Thymus (tissue), 11 donors: Measurements from ENCODE around the gene PITX2. TPM values are rescaled to one million over a fixed set of nuclear protein-coding genes. Genes with fewer than 3 reads are reported as not detected.

ENCODE experiments used
- DNase-seq, 9 donors: peaks; one replicate each; pipeline ENCODE4 v3.0.0-alpha.2; 2013; ENCODE audit warnings: low spot score in 9 of 9, low read depth in 6 of 9, missing footprints in 1 of 9
- H3K27ac ChIP-seq, 2 donors: one replicate each; pipeline ENCODE4 v1.5.1; 2013; ENCODE audit warnings: control low read depth in 1 of 2, low read depth in 1 of 2, low read length in 1 of 2, mild to moderate bottlenecking in 1 of 2, moderate library complexity in 1 of 2
- H3K27me3 ChIP-seq, 2 donors: one replicate each; pipeline ENCODE4 v1.5.1; 2013; ENCODE audit warnings: low read length in 1 of 2; ENCODE audit not compliant: control insufficient read depth in 2 of 2, insufficient read depth in 1 of 2
- H3K36me3 ChIP-seq, 2 donors: one replicate each; pipeline ENCODE4 v1.5.1; 2013; ENCODE audit warnings: low read length in 1 of 2, mild to moderate bottlenecking in 1 of 2, moderate library complexity in 1 of 2; ENCODE audit not compliant: control insufficient read depth in 2 of 2, insufficient read depth in 2 of 2
- H3K4me1 ChIP-seq, 2 donors: one replicate each; pipeline ENCODE4 v1.5.1; 2013; ENCODE audit warnings: low read length in 2 of 2; ENCODE audit not compliant: control insufficient read depth in 2 of 2, insufficient read depth in 2 of 2
- H3K4me3 ChIP-seq, 2 donors: one replicate each; pipeline ENCODE4 v1.5.1; 2013; ENCODE audit warnings: low read length in 2 of 2, control low read depth in 1 of 2, mild to moderate bottlenecking in 1 of 2
- H3K9me3 ChIP-seq, 2 donors: one replicate each; pipeline ENCODE4 v1.5.1; 2013; ENCODE audit warnings: low read length in 1 of 2, mild to moderate bottlenecking in 1 of 2; ENCODE audit not compliant: control insufficient read depth in 2 of 2, insufficient read depth in 1 of 2
- WGBS: extraction: QIAGEN DNeasy Blood & Tissue Kit; methylation state at CpG from one replicate; pipeline ENCODE4 v1.1.7; 2013; 5-methylcytosine and 5-hydroxymethylcytosine counted together
- polyA plus RNA-seq: library from polyadenylated mRNA; stranded (reverse); fragments of 200-250 nt; gene quantifications from one replicate; pipeline ENCODE4 v1.2.3, GENCODE V29; 2013
- total RNA-seq: library from RNA; stranded (reverse); fragments of 120-200 nt; gene quantifications from one replicate; pipeline ENCODE4 v1.2.4, GENCODE V29; 2013
- donor health status: healthy.

The PITX2 gene
- total and polyA plus RNA-seq, 2 donors, result 0.33 to 0.39 TPM

DNA sequence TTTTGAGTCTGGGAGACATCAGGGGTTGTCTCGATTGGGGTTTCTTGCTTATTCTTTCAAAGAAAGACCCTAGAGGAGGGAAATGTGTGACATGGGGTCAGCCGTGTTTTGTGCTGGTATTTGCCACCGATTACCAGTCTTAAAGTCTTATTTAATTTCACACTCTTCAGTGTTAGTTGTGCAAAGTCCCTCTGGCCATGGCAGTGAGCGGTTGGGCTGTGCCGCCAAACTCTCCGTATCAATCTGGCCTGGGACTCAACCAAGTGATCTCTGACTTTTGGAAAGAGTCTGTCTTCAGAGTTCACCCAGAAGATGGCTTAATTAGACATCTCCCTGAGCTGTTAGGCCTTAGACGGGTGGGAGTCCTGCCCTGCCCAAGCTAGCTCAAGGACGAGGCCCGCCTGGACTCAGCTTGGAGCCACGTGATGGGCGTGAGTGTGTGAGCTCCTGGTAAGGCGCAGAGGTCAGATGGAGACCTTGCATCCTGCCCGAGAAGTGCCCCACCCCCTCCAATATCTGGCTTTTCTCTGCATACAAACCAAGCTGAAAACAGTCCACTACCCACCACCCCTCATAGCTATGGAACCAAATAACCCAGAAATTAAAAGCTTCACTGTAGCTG, 3.8 kb upstream of the PITX2 start:
- H3K4me1 ChIP-seq, result peaks cover 7 to 16% of the 10 kb centered on the region in 2 donors
- peaks cover 94 to 100% of the 10 kb centered on the region in 2 donors for H3K27me3 ChIP-seq
- no peak overlapping the region for H3K4me3 ChIP-seq
- H3K9me3 ChIP-seq, result peaks cover 6 to 23% of the 10 kb centered on the region in 2 donors
- H3K27ac ChIP-seq, result no peak overlapping the region
- H3K36me3 ChIP-seq, result no peaks in the 10 kb centered on the region
- WGBS, result 15% methylated on average over 13 of the region's 13 CpGs
- DNase-seq, result no peak

DNA sequence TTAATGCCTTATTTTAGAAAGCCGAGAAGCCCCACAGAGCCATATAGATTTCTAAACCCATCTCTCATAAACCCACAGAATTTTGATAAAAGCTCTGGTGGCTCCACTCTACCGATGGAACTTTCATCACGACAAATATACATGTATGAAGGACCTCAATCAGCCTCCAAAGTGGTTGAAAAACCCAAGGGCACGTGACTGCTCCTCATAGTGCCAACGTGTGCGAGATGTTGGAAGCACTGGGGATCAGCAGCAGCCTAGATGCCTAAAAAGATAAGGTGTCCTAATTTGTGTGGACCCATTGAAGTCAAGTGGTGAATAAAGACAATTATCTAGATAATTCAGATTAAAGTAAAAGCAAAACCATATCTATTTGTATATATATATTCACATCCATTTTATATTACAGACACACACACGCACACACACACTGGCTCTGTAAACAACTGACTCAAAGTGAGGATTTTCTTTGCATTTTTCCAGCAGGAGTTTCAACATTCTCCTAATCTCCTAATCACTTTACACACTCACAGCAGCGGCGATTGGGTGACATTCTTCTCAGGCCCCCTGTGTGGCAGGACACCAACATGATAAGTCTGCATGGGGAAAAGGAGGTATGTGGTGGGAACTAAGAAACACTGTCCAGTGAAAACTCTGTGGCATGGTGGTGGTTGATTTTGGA, 2.8 kb upstream of the PITX2 start:
- Histone ChIP-seq H3K27ac (no peak overlapping the region), H3K36me3 (no peaks in the 10 kb centered on the region), H3K4me3 (no peak overlapping the region), H3K4me1 (peaks cover 10 to 23% of the 10 kb centered on the region in 2 donors), H3K27me3 (peaks cover 95 to 100% of the 10 kb centered on the region in 2 donors), H3K9me3 (peaks cover 6 to 24% of the 10 kb centered on the region in 2 donors)
- DNase-seq, result no peak
- WGBS, result 7% methylated on average over 9 of the region's 9 CpGs

DNA sequence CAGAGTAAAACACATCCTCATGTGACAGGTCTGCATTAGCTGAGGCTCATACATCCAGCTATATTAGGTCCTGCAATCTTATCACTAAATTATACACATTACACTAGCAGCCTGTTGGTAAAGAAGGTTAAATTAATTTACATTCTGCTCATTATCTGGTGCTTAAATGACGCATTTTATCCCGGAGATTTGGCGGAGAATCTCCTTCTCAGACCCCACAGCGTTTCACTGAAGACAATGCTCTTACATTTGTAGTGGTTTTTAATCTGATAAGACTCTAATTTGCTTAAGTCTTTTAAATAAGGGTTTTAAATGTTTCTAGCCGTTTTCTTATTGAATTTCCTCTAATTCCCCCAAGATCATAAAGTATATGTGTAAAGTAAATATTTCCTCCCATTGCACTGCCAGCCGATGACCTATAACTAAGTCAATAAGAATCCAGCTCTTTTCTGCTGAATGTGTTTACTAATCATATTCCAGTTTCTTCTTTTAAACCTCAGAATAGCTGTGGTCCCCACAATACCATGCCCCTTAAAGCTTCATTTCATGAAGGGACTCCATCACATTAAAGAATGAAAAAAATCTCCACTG, 2.1 kb upstream of the PITX2 start:
- Histone ChIP-seq H3K27ac (no peak overlapping the region), H3K9me3 (peaks cover 6 to 27% of the 10 kb centered on the region in 2 donors), H3K4me1 (peaks cover 10 to 25% of the 10 kb centered on the region in 2 donors), H3K27me3 (peaks cover 95 to 100% of the 10 kb centered on the region in 2 donors), H3K4me3 (no peak overlapping the region), H3K36me3 (no peaks in the 10 kb centered on the region)
- 13% methylated on average over 6 of the region's 6 CpGs for WGBS
- no peak for DNase-seq

DNA sequence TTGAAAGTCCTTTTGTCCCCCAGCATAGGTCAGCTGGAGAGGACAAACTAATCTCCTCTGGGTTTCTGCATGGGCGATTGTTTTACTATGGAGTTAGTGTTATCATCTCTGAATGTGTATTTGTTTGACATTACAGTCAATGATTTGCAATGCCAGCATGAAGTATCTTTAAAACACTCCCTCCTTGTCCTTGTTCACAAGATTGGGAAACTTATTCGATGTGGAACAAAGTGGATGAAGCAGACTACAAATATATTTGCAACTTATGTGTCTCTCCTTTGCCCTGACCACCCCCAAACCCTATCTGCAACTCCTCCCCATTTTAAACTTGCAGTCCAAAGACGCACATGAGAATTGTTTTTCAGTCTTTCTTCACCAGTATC, 1.5 kb upstream of the PITX2 start:
- WGBS, result 8% methylated on average over 3 of the region's 3 CpGs
- Histone ChIP-seq H3K36me3 (no peaks in the 10 kb centered on the region), H3K9me3 (peaks cover 6 to 24% of the 10 kb centered on the region in 2 donors), H3K27ac (no peak overlapping the region), H3K4me3 (no peak overlapping the region), H3K4me1 (peaks cover 10 to 25% of the 10 kb centered on the region in 2 donors), H3K27me3 (peaks cover 95 to 100% of the 10 kb centered on the region in 2 donors)
- no peak for DNase-seq

DNA sequence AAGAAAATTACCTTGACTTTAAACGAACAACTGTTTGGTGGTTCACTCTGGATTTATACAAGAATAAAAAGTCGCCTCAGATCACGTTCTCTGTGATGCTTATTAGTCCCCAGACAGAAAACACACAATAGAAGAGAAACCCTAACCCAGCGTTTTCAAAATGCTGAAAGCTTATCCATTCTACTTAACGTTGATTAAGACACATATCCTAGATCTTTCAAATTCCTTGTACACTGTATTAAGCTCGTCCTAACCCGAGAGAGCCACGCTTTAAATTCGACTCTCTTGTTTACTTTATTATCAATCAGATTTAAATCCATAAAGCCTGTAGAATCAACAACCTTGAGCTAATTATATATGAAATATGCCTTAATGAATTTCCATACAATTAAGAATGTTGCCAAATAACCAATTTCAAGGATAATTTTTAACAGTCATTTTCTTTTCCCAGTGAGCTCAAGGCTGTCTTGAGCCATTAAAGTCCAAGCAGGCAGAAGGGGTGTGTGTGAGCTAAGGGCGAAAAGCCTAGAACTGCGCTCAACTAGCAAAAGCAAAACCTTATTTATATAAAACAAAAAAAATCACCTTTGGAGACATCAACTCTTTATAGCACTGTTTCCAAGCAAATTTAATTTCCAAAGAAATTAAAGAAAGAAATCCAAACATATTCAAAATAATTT, 981 bp upstream of the PITX2 start:
- peaks cover 10 to 25% of the 10 kb centered on the region in 2 donors for H3K4me1 ChIP-seq
- H3K27ac ChIP-seq, result no peak overlapping the region
- WGBS, result 20% methylated on average over 11 of the region's 11 CpGs
- no peak for DNase-seq
- H3K36me3 ChIP-seq, result no peaks in the 10 kb centered on the region
- H3K4me3 ChIP-seq, result no peak overlapping the region
- H3K27me3 ChIP-seq, result peaks cover 95 to 100% of the 10 kb centered on the region in 2 donors
- peaks cover 4 to 21% of the 10 kb centered on the region in 2 donors for H3K9me3 ChIP-seq

DNA sequence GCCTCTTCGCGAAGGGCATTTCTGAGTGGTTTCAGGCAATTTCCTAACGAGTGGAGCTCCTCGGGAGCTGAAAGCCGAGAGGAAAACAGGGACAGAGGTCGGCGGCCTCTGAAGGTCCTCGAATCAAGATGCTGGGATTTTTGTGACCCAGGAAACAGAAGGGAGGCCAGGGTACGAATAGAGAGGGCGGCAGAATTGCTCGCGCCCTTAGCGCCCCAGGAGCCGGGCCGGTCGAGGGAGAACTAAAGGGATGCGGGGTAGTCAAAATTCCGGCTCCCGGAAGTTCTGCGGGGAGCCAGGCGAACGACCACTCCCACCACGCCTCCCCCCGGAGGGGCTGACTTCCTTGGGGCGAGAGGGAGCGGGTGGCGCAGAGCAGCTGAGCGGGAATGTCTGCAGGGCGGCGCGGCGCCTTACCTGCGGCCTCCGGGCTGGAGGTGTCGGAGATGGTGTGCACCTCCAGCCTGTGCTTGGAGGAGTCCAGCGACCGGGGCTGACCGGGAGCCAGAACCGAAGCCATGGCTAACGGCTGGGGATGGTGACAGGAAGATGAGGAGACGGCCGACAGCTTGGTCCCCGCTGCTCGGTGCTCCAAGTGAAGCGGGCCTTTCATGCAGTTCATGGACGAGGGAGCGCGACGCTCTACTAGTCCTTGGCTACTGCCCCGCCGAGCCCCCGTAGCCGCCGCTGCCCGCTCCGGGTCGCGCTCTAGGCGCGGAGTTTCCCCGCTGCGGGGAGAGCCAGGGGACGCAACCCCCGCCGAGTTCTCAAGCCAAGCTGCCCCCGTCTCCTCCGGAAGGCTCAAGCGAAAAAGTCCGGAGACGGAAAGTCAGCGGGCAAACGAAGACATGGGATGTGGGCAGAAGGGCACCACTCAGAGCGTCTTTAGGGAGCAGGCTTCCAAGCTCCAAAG, 782 bp downstream of the PITX2 start:
- H3K4me1 ChIP-seq, result peaks cover 10 to 25% of the 10 kb centered on the region in 2 donors
- peak overlapping the region; percentile 40 to 54 for H3K4me3 ChIP-seq
- H3K27me3 ChIP-seq, result peaks cover 91 to 100% of the 10 kb centered on the region in 2 donors
- DNase-seq, result no peak
- WGBS, result 6% methylated on average over 73 of the region's 73 CpGs
- peaks cover 4 to 27% of the 10 kb centered on the region in 2 donors for H3K9me3 ChIP-seq
- no peaks in the 10 kb centered on the region for H3K36me3 ChIP-seq
- no peak overlapping the region for H3K27ac ChIP-seq

DNA sequence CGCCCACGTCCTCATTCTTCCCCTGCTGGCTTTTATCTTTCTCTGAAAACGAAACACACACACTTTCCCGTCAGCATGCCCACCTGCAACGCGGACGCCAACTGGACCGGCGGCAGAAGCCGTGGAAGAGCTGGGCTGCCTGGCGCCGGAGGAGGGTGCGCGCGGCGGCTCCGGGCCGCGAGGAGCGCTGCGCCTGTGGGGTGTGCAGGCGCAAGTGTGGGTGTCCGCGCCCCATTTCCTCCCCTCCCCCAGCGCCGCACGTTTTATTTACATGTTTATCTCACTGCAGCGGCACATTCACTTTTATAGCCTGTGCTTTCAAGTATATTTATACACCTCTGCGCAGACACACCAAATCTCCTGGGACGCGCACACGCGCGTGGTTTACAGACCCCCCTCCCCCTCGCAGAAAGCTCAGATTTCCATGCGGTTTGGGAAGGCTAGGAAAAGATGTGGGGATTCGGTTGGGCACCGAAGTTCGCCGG, 1.5 kb downstream of the PITX2 start:
- DNase-seq, result no peak
- H3K4me3 ChIP-seq, result peak overlapping the region in 1 of 2 donors; percentile 27
- H3K27me3 ChIP-seq, result peaks cover 90 to 100% of the 10 kb centered on the region in 2 donors

DNA sequence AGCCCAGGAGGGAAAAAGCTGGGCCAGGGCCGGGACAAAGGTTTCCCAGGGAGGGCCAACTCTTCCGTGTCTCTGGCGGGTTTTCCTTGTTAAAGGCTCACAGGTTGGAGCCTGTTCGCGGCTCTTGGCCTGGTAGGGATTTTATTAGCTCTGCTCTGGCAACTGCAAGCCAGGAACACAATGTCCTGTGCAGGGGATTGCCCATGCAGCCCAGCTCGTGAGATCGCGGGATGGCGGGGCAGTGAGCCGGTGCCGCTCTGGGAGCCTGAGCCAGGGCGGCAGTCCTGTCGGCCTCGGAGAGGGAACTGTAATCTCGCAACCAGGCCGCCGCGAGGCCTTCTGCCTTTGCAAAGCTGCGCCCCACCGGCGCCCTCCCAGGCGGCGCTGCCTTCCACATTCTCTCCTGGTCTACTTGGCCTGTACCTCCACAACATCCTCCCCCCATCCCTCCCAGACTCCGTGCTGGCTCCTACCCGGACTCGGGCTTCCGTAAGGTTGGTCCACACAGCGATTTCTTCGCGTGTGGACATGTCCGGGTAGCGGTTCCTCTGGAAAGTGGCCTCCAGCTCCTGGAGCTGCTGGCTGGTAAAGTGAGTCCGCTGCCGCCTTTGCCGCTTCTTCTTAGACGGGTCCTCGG, 2.1 kb downstream of the PITX2 start:
- 5% methylated on average over 37 of the region's 37 CpGs for WGBS
- Histone ChIP-seq H3K9me3 (peaks cover 4 to 27% of the 10 kb centered on the region in 2 donors), H3K36me3 (no peaks in the 10 kb centered on the region), H3K4me1 (peaks cover 10 to 25% of the 10 kb centered on the region in 2 donors), H3K4me3 (peak overlapping the region in 1 of 2 donors; percentile 27), H3K27ac (no peak overlapping the region), H3K27me3 (peaks cover 91 to 100% of the 10 kb centered on the region in 2 donors)
- peak in 2 of 9 donors; percentile 37 to 51 for DNase-seq

More for the DNA sequence above, 1.5 kb downstream of the PITX2 start:
- WGBS, result 6% methylated on average over 40 of the region's 40 CpGs
- H3K4me1 ChIP-seq, result peaks cover 10 to 25% of the 10 kb centered on the region in 2 donors
- no peaks in the 10 kb centered on the region for H3K36me3 ChIP-seq
- peaks cover 4 to 27% of the 10 kb centered on the region in 2 donors for H3K9me3 ChIP-seq
- no peak overlapping the region for H3K27ac ChIP-seq
